HG03280 (cell line): ENCODE data around the gene PDZD4.

Experiments used
- ATAC-seq: cut with Tn5 transposase; IDR thresholded peaks from one replicate; pipeline ENCODE4 v1.9.1; 2021; ENCODE audit warnings: mild to moderate bottlenecking, moderate library complexity; ENCODE audit not compliant: unreplicated experiment

The PDZD4 gene

GRCh38 chrX:153761863-153762262 is 68.5 kb downstream of the PDZD4 start:
- ATAC-seq, result no peak

- ATAC-seq, result no peak
These were observed 75.2 kb downstream of the PDZD4 start for GRCh38 chrX:153755136-153755535.
